Measurements from ENCODE around the gene PEX5. TPM values are rescaled to one million over a fixed set of nuclear protein-coding genes. Genes with fewer than 3 reads are reported as not detected.

Gene PEX5
- total RNA-seq, 3 donors from 2014 or later (not counting 1 experiment from before 2014, with no cell fraction given): 20.3 to 23.3 (median 22.0) TPM

DNA sequence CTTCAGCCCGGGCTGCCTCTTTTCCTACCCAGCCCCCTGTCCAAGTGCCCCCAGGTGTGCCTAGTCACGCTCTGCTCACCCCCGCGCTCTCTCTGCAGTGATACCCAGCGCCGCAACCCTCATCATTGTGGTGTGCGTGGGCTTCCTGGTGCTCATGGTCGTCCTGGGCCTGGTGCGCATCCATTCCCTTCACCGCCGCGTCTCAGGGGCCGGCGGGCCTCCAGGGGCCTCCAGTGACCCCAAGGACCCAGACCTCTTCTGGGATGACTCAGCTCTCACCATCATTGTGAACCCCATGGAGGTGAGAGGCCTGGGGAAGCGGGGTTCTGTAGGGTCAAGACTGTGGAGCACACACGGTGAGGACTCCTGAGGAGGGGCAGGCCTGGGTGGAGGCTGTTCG, 32.1 kb upstream of the PEX5 start:
- intact Hi-C loops (cut with micrococcal nuclease): no loop called here
- Mint-ChIP-seq H3K36me3 (no peaks in the 10 kb centered on the region), H3K4me3 (no peak overlapping the region), H3K4me1 (peaks cover 5 to 7% of the 10 kb centered on the region in 2 donors), H3K9me3 (no peaks in the 10 kb centered on the region), H3K27ac (no peak overlapping the region), H3K27me3 (ENCODE audit: low read depth in 2 of 2) (peaks cover 8% of the 10 kb centered on the region in 2 donors)
- Histone ChIP-seq H3K4me3 (ENCODE audit: low read length) (no peak overlapping the region), H3K27me3 (ENCODE audit: control insufficient read depth, insufficient read depth, low read length) (no peaks in the 10 kb centered on the region), H3K4me1 (ENCODE audit: control insufficient read depth, insufficient read depth, low read length) (no peaks in the 10 kb centered on the region), H3K27ac (ENCODE audit: low read length) (no peak overlapping the region), H3K36me3 (ENCODE audit: control insufficient read depth, insufficient read depth, low read length) (peaks cover 47% of the 10 kb centered on the region), H3K9me3 (ENCODE audit: control insufficient read depth, insufficient read depth, low read length) (no peaks in the 10 kb centered on the region)
- no peak for DNase-seq
- TF ChIP-seq, protein P1, sequence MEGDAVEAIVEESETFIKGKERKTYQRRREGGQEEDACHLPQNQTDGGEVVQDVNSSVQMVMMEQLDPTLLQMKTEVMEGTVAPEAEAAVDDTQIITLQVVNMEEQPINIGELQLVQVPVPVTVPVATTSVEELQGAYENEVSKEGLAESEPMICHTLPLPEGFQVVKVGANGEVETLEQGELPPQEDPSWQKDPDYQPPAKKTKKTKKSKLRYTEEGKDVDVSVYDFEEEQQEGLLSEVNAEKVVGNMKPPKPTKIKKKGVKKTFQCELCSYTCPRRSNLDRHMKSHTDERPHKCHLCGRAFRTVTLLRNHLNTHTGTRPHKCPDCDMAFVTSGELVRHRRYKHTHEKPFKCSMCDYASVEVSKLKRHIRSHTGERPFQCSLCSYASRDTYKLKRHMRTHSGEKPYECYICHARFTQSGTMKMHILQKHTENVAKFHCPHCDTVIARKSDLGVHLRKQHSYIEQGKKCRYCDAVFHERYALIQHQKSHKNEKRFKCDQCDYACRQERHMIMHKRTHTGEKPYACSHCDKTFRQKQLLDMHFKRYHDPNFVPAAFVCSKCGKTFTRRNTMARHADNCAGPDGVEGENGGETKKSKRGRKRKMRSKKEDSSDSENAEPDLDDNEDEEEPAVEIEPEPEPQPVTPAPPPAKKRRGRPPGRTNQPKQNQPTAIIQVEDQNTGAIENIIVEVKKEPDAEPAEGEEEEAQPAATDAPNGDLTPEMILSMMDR (IDR thresholded peaks at IDR 0.05): no peak
- ATAC-seq: no peak
- WGBS (ENCODE audit: insufficient coverage): 96% methylated on average over 17 of the region's 17 CpGs

DNA sequence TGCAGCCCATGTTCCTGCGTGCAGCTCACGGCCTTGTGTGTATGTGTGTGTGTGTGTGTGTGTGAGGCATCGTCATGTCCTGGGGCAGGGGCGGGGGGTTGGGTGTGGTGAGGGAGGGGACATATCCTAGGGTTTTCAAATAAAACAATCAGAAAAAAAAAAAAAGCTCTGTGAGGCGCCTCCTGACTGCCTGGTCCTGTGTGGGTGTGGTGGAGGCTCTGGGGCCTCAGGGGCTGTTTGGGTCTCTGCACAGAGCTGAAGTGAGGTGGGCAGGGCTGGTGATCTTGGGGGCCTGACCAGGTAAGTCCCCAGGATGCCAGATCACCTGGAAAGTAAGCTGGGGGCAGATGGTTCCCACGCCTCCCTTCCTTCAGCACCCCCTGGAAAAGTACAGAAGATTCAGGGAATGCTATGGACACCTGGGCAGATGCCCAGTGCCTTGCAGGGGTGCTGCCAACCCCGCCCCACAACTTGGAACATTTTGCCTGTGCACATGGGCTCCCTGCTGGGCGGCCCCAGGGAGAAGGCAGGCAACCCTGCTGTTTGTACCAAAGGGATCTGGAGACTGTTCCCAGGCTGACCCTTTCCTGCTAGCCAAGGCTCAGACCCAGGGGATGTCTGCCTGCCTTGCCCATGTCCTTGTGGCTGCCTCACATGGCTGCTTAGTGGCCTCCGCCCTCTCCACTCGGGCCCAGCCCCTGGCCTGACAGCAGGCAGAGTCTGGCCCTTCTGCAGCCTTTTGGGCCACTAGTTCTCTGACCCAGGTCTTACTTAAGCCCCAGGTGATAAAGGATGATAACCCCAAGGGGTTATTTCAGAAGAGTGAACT, 30.5 kb upstream of the PEX5 start:
- WGBS (ENCODE audit: insufficient coverage): 85% methylated on average over 10 of the region's 10 CpGs
- Histone ChIP-seq H3K4me1 (ENCODE audit: control insufficient read depth, insufficient read depth, low read length) (peaks cover 6% of the 10 kb centered on the region), H3K36me3 (ENCODE audit: control insufficient read depth, insufficient read depth, low read length) (peaks cover 34% of the 10 kb centered on the region), H3K9me3 (ENCODE audit: control insufficient read depth, insufficient read depth, low read length) (no peaks in the 10 kb centered on the region), H3K4me3 (ENCODE audit: low read length) (no peak overlapping the region), H3K27me3 (ENCODE audit: control insufficient read depth, insufficient read depth, low read length) (peaks cover 2% of the 10 kb centered on the region), H3K27ac (ENCODE audit: low read length) (no peak overlapping the region)
- Mint-ChIP-seq H3K9me3 (no peaks in the 10 kb centered on the region), H3K36me3 (no peaks in the 10 kb centered on the region), H3K27me3 (ENCODE audit: low read depth in 2 of 2) (peaks cover 13 to 14% of the 10 kb centered on the region in 2 donors), H3K4me1 (peaks cover 11% of the 10 kb centered on the region in 2 donors), H3K4me3 (no peak overlapping the region), H3K27ac (no peak overlapping the region)
- TF ChIP-seq, protein P1 (IDR thresholded peaks at IDR 0.05): no peak
- intact Hi-C loops (cut with micrococcal nuclease): no loop called here
- ATAC-seq (no peak), DNase-seq (no peak)

DNA sequence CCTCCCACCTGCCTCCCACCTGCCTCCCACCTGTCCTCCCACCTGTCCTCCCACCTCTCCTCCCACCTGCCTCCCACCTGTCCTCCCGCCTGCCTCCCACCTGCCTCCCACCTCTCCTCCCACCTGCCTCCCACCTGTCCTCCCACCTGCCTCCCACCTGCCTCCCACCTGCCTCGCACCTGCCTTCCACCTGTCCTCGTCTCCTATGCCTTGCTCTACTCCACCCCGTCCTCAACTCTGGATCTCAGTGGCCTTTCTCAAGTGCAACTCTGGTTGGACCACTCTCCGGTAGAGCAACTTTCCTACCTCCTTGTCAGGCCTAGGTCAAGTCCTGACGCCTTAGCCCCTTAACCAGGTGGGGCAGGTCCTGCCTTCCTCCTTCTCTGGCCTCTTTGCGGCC, 29.3 kb upstream of the PEX5 start:
- Mint-ChIP-seq H3K27me3 (ENCODE audit: low read depth in 2 of 2) (peaks cover 13 to 20% of the 10 kb centered on the region in 2 donors), H3K9me3 (no peaks in the 10 kb centered on the region), H3K4me1 (peaks cover 11% of the 10 kb centered on the region in 2 donors), H3K4me3 (no peak overlapping the region), H3K36me3 (no peaks in the 10 kb centered on the region), H3K27ac (no peak overlapping the region)
- WGBS (ENCODE audit: insufficient coverage): 76% methylated on average over 7 of the region's 7 CpGs
- ATAC-seq (no peak), DNase-seq (no peak)
- TF ChIP-seq, protein P1 (IDR thresholded peaks at IDR 0.05): no peak
- intact Hi-C loops (cut with micrococcal nuclease): no loop called here
- peaks cover 22% of the 10 kb centered on the region for H3K36me3 ChIP-seq (ENCODE audit: control insufficient read depth, insufficient read depth, low read length)
- no peak overlapping the region for H3K27ac ChIP-seq (ENCODE audit: low read length)
- no peak overlapping the region for H3K4me3 ChIP-seq (ENCODE audit: low read length)
- peaks cover 6% of the 10 kb centered on the region for H3K4me1 ChIP-seq (ENCODE audit: control insufficient read depth, insufficient read depth, low read length)
- H3K9me3 ChIP-seq (ENCODE audit: control insufficient read depth, insufficient read depth, low read length): no peaks in the 10 kb centered on the region
- H3K27me3 ChIP-seq (ENCODE audit: control insufficient read depth, insufficient read depth, low read length): peaks cover 2% of the 10 kb centered on the region

Data from natural killer cell (primary cell).